GM19468 (cell line): Measurements from ENCODE around the gene FAM114A1.

Experiments
- ATAC-seq: cut with Tn5 transposase; IDR thresholded peaks from one replicate; pipeline ENCODE4 v1.9.1; 2021; ENCODE audit warnings: mild to moderate bottlenecking, moderate library complexity, moderate number of reproducible peaks; ENCODE audit not compliant: unreplicated experiment; ENCODE audit errors: extremely low read depth

Gene FAM114A1

DNA sequence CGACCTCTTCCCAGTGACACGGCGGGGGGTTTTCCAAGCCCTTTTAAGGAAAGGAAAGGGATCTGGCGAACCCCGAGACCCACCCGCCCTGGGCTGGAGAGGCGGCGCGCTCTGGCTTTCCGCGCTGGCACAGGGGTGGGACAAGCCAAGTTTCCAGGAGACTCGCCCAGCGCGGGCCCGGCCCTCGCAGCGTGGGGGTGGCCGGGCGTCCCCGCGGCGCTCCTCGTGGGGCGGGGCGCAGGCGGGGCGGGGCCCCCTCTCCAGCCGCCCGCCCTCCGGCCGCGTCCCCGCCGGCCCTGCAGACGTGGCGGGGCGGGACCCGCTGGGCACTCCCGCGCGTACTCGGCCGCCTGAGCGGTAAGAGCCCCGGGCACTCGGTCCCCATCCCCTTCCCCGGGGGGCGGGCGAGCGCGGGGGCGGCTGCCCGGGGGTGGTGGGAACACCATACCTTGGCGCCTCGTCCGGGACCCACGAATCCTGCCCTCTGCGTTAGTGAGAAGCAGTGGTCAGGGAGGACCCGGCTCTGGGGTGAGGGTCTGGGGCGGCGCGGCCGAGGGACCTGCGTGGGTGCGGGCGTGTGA is at the start of gene FAM114A1:
FAM114A1 (plus strand) TSS at position 329 of the 581 bp plus-strand sequence. CDS start 10,273 bp downstream, outside the sequence.
- peak; percentile 93 for ATAC-seq

- ATAC-seq = no peak
These were observed 49.1 kb upstream of the FAM114A1 start for GRCh38 chr4:38818441-38818976.

GRCh38 chr4:38819569-38819968 is 48.0 kb upstream of the FAM114A1 start:
- no peak for ATAC-seq

- no peak for ATAC-seq
These were observed 47.1 kb upstream of the FAM114A1 start for GRCh38 chr4:38820329-38821061.

DNA sequence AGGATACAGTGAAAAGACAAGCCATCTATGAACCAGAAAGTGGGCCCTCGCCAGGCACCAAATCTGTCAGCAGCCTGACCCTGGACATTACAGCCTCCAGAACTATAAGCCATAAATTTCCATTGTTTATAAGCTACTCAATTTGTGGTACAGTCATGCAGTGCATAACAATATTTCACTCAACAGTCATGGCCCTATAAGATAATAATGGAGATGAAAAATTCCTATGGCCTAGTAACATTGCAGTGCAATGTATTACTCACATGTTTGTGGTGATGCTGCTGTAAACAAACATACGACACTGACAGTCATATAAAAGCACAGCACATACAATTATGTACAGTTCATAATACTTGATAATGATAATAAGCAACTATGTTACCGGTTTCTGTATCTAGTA is 45.9 kb upstream of the FAM114A1 start:
- ATAC-seq = no peak

GRCh38 chr4:38822748-38823303 is 44.8 kb upstream of the FAM114A1 start:
- no peak for ATAC-seq

- no peak for ATAC-seq
These were observed 43.8 kb upstream of the FAM114A1 start for GRCh38 chr4:38823766-38824165.

GRCh38 chr4:38829237-38829636 is 38.4 kb upstream of the FAM114A1 start:
- ATAC-seq = no peak

DNA sequence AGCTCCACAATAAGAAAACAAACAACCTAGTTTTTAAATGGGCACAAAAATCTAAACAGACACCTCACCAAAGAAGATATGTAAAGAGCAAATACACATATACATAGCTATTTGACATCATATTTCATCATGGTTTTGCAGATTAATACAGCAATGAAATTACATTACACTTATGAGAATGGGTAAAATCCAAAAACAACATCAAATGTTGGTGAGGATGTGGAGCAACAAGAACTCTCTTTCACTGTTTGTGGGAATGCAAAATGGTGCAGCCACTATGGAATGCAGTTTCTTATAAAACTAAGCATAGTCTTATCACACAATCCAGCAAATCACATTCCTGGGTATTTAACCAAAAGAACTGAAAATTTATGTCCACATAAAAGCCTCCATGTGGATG is 36.0 kb upstream of the FAM114A1 start:
- ATAC-seq = no peak

- ATAC-seq = no peak
These were observed 35.4 kb upstream of the FAM114A1 start for GRCh38 chr4:38832206-38832605.

GRCh38 chr4:38832624-38833528 is 34.7 kb upstream of the FAM114A1 start:
- no peak for ATAC-seq

DNA sequence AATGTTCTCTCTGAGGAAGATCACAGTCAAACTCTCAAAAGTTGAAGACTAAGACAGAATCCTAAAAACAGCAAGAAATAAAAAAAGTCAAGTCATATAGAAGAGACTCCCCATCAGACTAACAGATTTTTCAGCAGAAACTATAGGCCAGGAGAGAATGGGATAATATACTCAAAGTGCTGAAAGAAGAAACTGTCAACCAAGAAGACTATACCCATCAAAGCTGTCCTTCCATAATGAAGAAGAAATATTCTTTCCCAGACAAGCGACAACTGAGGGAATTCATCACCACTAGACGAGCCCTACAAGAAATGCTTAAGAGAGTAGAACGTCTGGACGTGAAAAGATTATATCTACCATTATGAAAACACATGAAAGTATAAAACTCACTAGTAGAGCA is 33.0 kb upstream of the FAM114A1 start:
- ATAC-seq = no peak

- ATAC-seq = no peak
These were observed 30.3 kb upstream of the FAM114A1 start for GRCh38 chr4:38837334-38837733.

DNA sequence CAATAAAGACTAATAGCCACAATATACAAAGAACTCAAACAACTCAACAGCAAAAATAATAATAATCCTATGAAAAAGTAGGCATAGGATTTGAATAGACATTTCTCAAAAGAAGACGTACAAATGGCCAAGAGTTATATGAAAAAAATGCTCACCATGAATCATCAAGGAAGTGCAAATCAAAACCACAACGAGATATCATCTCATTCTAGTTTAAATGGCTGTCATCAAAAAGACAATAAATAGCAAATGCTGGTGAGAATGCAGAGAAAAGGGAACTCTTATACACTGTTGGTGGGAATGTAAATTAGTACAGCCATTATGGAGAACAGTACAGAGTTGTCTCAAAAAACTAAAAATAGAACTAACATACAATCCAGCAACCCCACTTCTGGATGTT is 29.8 kb upstream of the FAM114A1 start:
- ATAC-seq = no peak

DNA sequence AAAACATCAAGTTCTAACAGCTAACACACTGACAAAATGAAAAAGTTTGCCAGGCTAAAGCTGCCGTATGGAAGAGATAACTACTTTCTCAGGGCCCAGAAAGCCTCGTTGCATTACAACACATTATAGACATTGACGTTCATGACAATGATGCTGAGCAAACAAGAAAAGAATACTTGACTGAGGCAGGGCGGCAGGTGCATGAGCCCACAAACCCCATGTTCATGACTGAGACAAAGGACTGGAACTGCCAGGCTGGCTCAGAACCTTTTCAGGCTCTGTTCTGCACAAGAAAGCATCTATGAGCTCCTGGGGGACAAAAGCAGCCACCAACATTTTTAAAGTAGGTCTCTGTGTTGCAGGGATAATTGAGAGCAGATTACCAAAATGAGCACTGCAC is 24.6 kb upstream of the FAM114A1 start:
- no peak for ATAC-seq

GRCh38 chr4:38846015-38846414 is 21.6 kb upstream of the FAM114A1 start:
- ATAC-seq = no peak

DNA sequence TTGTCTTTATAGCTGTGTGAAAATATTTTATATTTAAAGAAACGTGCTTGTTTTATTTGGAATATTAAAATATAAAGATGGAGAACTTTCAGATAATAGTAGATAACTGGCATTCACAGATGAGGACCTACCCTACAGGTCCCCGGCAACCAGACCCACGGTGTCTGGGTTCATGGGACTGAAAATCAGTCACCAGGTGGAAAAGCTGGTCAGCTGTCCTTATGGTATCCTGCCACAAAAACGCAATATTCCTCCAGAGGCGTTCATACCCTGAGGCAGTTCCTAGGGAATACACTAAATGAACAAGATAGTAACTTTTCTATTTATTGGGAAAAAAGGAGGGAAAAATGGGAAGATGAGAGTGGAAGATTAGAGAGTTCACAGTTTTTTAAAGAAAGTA is 12.1 kb upstream of the FAM114A1 start:
- no peak for ATAC-seq

GRCh38 chr4:38856046-38856445 is 11.6 kb upstream of the FAM114A1 start:
- no peak for ATAC-seq

GRCh38 chr4:38856524-38857337 is 10.9 kb upstream of the FAM114A1 start, which contains the start of gene TLR6:
Gene TLR6 (minus strand): TSS chr4:38856817. CDS start chr4:38829473, 27,344 bp downstream.
- no peak for ATAC-seq
